SK-N-MC (cell line): Measurements from ENCODE around the gene TREM1.

ENCODE experiments used
- DNase-seq: peaks from one replicate; pipeline ENCODE4 v3.0.0-alpha.2; 2011; ENCODE audit warnings: low read depth, low spot score
- H3K27ac ChIP-seq: fragments of 200-600 bp; sonication (generic); 2 replicates; pipeline ENCODE4 v1.5.1; 2016; ENCODE audit warnings: mixed run types
- H3K36me3 ChIP-seq: fragments of 200-600 bp; sonication (generic); 2 replicates; pipeline ENCODE4 v1.6.1; 2017; ENCODE audit warnings: antibody characterized with exemption, low read length, mixed read lengths; ENCODE audit not compliant: insufficient read depth
- H3K4me3 ChIP-seq: fragments of 200-600 bp; sonication (generic); 2 replicates; pipeline ENCODE4 v1.5.1; 2016
- H3K9ac ChIP-seq: fragments of 200-600 bp; sonication (generic); 2 replicates; pipeline ENCODE4 v1.8.0; 2017; ENCODE audit warnings: mixed run types, mixed read lengths; ENCODE audit not compliant: insufficient read length
- H3K9me3 ChIP-seq: fragments of 200-600 bp; sonication (generic); 2 replicates; pipeline ENCODE4 v1.6.1; 2017; ENCODE audit warnings: low read depth, mild to moderate bottlenecking, antibody characterized with exemption, low read length, moderate library complexity, mixed read lengths
- EZH2 ChIP-seq: fragments of 200-600 bp; sonication (generic); IDR thresholded peaks from one replicate; pipeline ENCODE4 v1.6.1; 2017; ENCODE audit warnings: antibody characterized with exemption
- FOXP2 ChIP-seq: optimal IDR thresholded peaks from 2 replicates; pipeline ENCODE3; 2011; ENCODE audit warnings: mild to moderate bottlenecking, moderate library complexity; ENCODE audit not compliant: insufficient read depth; ENCODE audit errors: extremely low read length, control extremely low read depth
- POLR2AphosphoS5 ChIP-seq: IDR thresholded peaks from 2 replicates; pipeline ENCODE4 v1.6.1; 2012; ENCODE audit warnings: mild to moderate bottlenecking, low read depth, low read length, borderline replicate concordance

TREM1 gene

DNA sequence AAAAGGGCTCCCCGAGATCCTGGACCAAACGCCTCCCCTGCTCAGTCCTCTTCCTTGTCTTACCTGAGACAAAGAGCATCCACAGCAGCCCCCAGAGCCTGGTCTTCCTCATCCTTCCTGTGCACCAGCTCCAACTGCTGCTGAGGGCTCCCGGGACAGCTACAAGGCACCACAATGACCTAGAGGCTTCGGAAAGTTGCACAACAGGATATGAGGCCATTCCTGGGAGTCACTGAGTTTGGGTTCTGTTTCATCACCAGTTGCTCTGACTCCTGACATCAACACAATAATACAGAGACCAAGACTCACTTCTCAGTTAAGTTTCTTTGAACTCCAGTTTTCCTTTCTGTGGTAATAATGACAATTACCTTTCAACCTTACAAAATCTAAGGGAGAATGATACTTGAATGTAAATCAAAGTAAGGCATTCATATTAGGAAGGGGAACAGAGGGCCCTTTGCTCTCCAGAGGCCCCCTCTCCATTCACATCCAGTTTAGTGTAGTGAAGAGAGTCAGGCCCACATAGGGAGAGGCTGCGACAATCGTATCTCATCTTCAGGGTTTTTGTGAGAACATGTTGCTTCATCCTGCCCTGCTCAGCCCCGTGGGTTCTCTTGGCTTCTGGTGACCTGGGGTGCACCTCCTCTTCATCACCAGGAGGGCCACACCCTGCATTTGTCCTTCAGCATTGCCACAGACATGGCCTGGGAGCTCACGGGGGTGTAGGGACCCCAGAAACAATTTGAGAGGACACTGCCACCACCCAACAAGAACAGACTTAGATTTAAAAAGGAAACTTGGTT is at the start of gene TREM1:
Gene TREM1, minus strand, starts transcription at position 139 of the 803 bp plus-strand sequence. Its CDS starts 27 bp downstream, at position 112.
- TF ChIP-seq EZH2 (no peak), POLR2AphosphoS5 (no peak), FOXP2 (no peak)
- Histone ChIP-seq H3K36me3 (no peaks in the 10 kb centered on the region), H3K27ac (no peak within 1 kb of the TSS), H3K4me3 (no peak within 1 kb of the TSS), H3K9ac (no peak within 1 kb of the TSS), H3K9me3 (no peaks in the 10 kb centered on the region)
- no peak for DNase-seq

DNA sequence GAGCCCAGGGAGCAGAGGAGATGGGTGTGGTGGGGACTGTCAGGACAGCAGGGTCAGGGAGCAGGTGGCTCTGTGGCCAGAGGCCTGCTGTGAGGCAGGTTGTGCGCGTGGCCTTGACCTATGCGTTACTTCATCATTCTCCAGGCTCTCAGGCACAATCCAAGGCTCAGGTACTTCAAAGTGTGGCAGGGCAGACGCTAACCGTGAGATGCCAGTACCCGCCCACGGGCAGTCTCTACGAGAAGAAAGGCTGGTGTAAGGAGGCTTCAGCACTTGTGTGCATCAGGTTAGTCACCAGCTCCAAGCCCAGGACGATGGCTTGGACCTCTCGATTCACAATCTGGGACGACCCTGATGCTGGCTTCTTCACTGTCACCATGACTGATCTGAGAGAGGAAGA is 49.5 kb upstream of the TREM1 start:
- TF ChIP-seq FOXP2 (no peak), POLR2AphosphoS5 (no peak), EZH2 (no peak)
- Histone ChIP-seq H3K27ac (no peak overlapping the region), H3K4me3 (no peak overlapping the region), H3K36me3 (no peaks in the 10 kb centered on the region), H3K9ac (no peak overlapping the region), H3K9me3 (no peaks in the 10 kb centered on the region)
- DNase-seq, result no peak

DNA sequence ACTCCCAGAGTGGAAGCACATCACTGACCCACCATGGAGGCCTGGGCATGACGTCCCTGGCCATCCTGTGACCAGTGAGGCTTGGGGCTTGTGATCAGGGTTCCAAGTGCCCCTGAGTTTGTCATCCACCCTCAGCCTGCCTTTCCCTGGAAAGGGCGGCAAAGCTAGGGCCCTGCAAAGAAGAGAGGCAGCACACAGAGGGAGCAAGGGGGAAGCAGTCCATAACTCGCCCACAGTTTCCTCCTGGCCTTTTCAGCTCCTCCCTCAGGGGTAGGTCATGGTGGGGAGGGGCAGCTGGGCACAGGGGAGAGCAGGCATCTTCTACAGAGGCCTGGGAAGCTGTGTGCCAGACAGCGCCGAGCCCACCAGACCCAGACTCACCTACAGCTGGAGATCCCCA is 48.8 kb upstream of the TREM1 start, which contains the start of gene NCR2:
Gene NCR2, plus strand, starts transcription at position 313 of the 400 bp plus-strand sequence. CDS start 269 bp downstream, outside the sequence.
- H3K27ac ChIP-seq, result no peak within 1 kb of the TSS
- no peak within 1 kb of the TSS for H3K9ac ChIP-seq
- no peaks in the 10 kb centered on the region for H3K36me3 ChIP-seq
- H3K4me3 ChIP-seq, result no peak within 1 kb of the TSS
- no peaks in the 10 kb centered on the region for H3K9me3 ChIP-seq
- no peak for DNase-seq
- TF ChIP-seq POLR2AphosphoS5, result no peak
- TF ChIP-seq EZH2, result no peak
- no peak for TF ChIP-seq FOXP2

DNA sequence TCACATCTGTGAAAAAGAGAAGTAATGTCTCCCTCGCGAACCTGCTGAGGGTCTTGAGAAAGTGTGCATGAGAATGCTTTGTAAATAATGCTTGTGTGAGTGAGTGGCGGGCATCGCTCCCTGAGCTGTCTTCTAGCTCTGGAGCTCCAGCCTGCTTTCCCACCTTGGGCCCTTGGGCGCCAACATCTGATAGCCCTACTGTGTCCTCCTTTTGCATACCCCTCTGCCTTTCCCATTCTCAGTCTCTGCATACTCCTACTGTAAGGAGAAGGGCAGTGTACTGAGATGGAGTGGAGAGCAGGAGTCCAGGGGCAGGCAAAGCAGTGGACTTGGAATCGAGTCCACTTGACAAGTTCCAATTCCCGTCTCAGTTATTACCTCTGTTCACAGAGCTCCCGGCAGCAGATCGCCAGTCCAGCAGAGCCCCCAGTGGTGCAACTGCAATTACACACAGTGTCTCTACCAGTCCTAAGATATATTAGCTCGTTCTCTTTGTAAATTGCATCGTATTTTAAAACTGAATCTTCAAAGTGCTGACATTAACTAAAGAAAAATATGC is 48.1 kb upstream of the TREM1 start:
- no peak overlapping the region for H3K9ac ChIP-seq

DNA sequence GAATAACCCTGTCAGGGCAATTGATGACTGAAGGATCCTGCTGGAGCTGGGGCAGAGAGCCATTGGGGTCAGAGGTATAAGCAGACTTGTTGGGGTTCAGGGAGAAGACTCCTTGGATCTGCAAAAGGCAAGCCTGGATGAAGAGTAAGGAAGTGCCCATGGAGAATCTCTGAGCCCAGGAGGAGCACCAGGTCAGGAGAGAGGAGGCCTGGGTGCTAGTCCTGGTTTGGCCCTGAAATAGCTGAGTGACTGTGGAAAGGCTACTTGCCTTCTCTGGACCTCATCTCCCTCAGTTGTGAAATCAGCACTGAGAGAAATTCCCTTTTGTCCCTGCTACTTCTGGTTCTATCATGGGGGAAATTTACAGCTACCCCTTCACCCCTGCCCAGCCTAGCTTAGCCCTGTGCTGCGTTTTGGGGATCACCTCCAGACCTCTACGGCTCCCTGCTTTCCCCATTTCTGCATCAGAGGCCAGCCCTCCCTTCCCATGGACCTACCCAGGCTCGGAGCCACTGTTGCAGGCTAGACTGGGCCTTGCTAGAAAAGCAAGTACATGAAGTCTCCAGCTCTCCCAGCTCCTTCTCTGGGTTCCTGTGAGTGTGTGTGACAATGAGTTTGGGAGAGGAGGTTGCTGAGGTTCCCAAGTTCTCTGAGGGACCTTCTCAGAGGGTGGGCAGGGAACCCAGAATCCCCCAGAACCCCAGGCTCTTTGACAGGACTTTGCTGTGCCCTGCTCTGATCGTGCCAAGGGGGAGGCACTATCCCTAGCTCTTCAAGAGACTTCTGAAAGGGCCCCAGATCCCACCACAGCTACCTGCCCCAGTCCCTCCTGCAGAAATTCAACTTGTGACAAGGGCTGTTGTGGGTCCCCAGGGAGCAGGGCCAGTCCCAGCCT is 46.6 kb upstream of the TREM1 start:
- Histone ChIP-seq H3K27ac (no peak overlapping the region), H3K9me3 (no peaks in the 10 kb centered on the region), H3K4me3 (no peak overlapping the region), H3K9ac (no peak overlapping the region), H3K36me3 (no peaks in the 10 kb centered on the region)
- TF ChIP-seq POLR2AphosphoS5 (no peak), EZH2 (no peak), FOXP2 (no peak)
- no peak for DNase-seq

More for the DNA sequence above, 48.1 kb upstream of the TREM1 start:
- no peak for TF ChIP-seq FOXP2
- TF ChIP-seq POLR2AphosphoS5, result no peak
- no peak for TF ChIP-seq EZH2
- no peak for DNase-seq
- no peak overlapping the region for H3K27ac ChIP-seq
- H3K4me3 ChIP-seq, result no peak overlapping the region
- no peaks in the 10 kb centered on the region for H3K9me3 ChIP-seq
- no peaks in the 10 kb centered on the region for H3K36me3 ChIP-seq

DNA sequence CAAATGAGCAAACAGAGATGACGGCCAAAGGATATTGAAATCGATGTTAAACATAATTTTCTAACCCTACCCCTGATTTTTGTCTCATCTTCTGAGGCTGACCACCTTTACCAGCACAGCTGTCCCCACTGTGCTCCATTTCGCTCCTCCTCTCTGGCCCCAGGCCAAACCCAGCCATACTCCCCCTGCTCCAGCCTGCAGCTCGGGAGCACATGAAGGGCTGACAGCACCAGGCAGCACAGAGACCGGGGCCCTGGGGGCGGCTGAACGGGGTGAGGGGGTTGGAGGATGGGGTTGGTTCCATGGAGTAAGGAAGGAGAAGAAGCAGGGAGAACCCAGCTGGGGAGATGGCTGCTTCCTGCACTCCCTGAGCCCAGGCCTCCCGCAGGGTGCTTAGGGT is 45.8 kb upstream of the TREM1 start:
- no peak overlapping the region for H3K9ac ChIP-seq
- no peak for DNase-seq
- H3K4me3 ChIP-seq, result no peak overlapping the region
- no peaks in the 10 kb centered on the region for H3K9me3 ChIP-seq
- TF ChIP-seq EZH2 (no peak), FOXP2 (no peak), POLR2AphosphoS5 (no peak)
- H3K36me3 ChIP-seq, result no peaks in the 10 kb centered on the region
- H3K27ac ChIP-seq, result no peak overlapping the region

DNA sequence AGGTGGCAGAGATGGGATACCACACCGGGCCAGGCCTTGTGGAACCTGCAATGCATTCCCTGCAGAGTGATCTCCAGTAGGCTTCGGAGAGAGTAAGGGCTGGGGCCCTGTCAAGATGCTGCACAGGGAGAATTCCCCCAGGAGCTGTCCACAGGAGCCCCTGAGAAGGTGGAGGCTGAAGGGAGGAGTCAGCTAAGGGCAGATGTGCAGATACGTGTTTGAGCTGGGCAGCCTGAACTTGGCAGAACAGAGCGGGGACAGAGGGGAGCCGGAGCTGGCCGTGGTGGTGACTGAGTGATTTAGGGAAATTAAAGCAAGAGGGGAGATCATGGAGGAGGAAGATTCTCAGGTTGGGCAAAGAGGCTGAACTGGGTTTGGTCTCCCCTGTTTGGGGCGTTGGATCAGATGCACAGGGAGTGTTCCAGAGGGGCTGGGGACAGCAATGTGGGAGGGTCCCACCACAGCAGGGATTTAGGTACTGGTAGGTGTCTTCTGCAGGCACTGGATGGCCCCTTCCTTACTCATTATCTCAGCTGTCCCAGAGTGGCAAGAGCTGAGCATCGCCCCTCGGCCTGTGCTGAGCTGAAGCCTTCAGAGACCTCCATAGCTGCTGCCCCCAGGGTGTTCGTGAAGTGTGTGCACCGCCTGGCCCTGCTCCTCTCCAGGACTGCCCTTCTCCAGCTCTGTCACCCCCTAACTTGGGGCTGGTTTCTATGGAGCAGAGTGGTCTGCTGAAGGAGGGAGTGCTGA is 45.1 kb upstream of the TREM1 start:
- TF ChIP-seq POLR2AphosphoS5 (no peak), FOXP2 (no peak), EZH2 (no peak)
- no peak overlapping the region for H3K9ac ChIP-seq
- no peak overlapping the region for H3K4me3 ChIP-seq
- H3K36me3 ChIP-seq, result no peaks in the 10 kb centered on the region
- no peaks in the 10 kb centered on the region for H3K9me3 ChIP-seq
- no peak for DNase-seq
- H3K27ac ChIP-seq, result no peak overlapping the region
